ENCODE results near the gene TCERG1L. TPM values are rescaled to one million over a fixed set of nuclear protein-coding genes. Genes with fewer than 3 reads are reported as not detected.

TCERG1L gene
- polyA plus RNA-seq, 1 experiment: not detected

DNA sequence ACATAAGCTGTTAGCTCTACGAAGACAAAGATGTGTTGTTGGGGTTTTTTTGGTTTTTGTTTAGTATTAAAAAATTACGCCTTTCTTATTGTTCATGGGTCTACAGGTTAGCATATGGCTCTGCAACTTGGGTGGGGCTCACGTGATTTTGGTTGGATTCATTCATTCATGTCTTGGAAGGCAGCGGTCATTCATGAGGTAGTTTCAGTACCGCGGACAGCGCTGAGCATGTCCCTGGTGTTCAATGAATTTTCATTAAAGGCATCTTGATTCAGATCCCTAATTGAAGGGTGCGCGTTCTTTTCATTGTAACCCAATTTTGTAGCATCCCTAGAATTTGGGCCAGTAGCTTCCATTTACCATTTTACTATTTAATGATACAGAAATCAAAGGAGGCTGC, 42.9 kb upstream of the TCERG1L start:
- CTCF ChIA-PET: no interaction called here
- POLR2A ChIA-PET: no interaction called here
- Histone ChIP-seq H3K36me3 (ENCODE audit: control insufficient read depth, insufficient read depth, low read length) (no peaks in the 10 kb centered on the region), H3K4me3 (ENCODE audit: low read depth, low read length) (no peak overlapping the region), H3K27me3 (ENCODE audit: control insufficient read depth, insufficient read depth, low read length) (no peaks in the 10 kb centered on the region)
- no peak for DNase-seq (ENCODE audit: low read depth)
- TF ChIP-seq, protein P1, sequence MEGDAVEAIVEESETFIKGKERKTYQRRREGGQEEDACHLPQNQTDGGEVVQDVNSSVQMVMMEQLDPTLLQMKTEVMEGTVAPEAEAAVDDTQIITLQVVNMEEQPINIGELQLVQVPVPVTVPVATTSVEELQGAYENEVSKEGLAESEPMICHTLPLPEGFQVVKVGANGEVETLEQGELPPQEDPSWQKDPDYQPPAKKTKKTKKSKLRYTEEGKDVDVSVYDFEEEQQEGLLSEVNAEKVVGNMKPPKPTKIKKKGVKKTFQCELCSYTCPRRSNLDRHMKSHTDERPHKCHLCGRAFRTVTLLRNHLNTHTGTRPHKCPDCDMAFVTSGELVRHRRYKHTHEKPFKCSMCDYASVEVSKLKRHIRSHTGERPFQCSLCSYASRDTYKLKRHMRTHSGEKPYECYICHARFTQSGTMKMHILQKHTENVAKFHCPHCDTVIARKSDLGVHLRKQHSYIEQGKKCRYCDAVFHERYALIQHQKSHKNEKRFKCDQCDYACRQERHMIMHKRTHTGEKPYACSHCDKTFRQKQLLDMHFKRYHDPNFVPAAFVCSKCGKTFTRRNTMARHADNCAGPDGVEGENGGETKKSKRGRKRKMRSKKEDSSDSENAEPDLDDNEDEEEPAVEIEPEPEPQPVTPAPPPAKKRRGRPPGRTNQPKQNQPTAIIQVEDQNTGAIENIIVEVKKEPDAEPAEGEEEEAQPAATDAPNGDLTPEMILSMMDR (IDR thresholded peaks at IDR 0.05; ENCODE audit: insufficient read depth, low read depth, low read length): no peak

DNA sequence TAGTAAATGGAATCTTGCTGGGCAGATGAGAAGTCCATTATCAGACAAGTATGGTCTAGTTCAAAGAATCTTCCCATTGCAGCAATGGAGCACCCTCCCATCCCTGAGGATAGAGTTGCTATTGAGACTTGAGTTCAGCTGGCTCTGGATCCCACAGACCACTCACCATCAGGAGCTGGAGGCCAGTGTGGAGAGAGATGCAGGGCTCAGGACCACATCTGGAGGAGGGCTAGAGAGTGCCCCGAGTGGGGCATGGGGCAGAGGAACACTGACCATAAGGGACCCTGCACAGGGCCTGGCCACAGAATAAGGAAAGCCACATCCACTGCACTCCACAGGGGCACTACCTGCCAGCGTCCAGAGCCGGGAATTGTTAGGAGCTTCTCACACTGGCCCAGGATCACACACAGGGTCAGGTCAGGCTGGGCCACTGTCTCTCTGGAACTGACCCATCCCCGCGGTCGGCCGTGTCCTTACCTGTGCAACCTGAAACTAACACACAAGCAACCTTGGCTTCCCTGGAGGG, 41.3 kb upstream of the TCERG1L start:
- ChIA-PET POLR2A (no interaction called here), CTCF (no interaction called here)
- H3K27me3 ChIP-seq (ENCODE audit: control insufficient read depth, insufficient read depth, low read length): no peaks in the 10 kb centered on the region
- H3K4me3 ChIP-seq (ENCODE audit: low read depth, low read length): no peak overlapping the region
- no peak for DNase-seq (ENCODE audit: low read depth)
- TF ChIP-seq, protein P1 (IDR thresholded peaks at IDR 0.05; ENCODE audit: insufficient read depth, low read depth, low read length): no peak
- H3K36me3 ChIP-seq (ENCODE audit: control insufficient read depth, insufficient read depth, low read length): no peaks in the 10 kb centered on the region

DNA sequence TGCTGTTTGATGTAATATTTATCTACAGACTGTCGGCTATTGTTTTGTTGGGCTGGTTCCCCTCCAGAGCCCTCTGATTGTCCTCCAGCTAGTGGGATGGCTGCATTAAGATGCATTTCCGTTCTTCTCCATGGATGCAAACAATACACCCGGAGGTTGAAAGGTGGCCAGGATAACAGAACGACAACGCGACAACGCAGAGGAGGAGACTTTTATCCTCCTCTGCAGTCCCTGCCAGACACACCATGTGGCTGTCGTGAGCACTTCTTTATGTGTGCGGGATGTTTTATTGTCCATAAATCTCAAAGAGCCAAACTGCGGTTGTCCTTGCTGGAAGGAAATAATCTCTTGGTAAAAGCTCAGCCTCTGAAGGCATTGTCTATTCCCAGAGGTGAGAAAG, 39.1 kb upstream of the TCERG1L start:
- TF ChIP-seq, protein P1 (IDR thresholded peaks at IDR 0.05; ENCODE audit: insufficient read depth, low read depth, low read length): no peak
- Histone ChIP-seq H3K27me3 (ENCODE audit: control insufficient read depth, insufficient read depth, low read length) (no peaks in the 10 kb centered on the region), H3K36me3 (ENCODE audit: control insufficient read depth, insufficient read depth, low read length) (no peaks in the 10 kb centered on the region), H3K4me3 (ENCODE audit: low read depth, low read length) (no peak overlapping the region)
- ChIA-PET POLR2A (no interaction called here), CTCF (no interaction called here)
- no peak for DNase-seq (ENCODE audit: low read depth)

DNA sequence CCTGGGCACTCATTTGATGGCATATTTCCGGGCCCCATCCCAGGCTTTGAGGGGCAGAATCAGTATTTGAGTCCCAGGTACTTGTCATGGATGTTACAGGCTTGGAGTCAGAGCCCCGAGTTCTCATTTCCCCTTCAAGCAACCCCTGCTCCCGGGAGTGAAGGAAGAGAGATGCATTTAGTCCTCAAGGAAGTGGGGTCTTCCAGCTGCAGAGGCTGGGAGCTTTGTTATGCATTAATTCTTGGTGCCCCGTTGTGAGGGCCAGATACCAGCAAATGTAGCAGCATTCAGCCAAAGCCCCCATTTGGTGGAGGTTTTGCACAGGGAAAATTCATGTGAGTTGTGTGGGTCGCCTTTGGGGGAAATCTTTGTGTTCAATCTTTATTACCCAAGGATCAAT, 38.7 kb upstream of the TCERG1L start:
- Histone ChIP-seq H3K4me3 (ENCODE audit: low read depth, low read length) (no peak overlapping the region), H3K27me3 (ENCODE audit: control insufficient read depth, insufficient read depth, low read length) (no peaks in the 10 kb centered on the region), H3K36me3 (ENCODE audit: control insufficient read depth, insufficient read depth, low read length) (no peaks in the 10 kb centered on the region)
- POLR2A ChIA-PET: no interaction called here
- TF ChIP-seq, protein P1 (IDR thresholded peaks at IDR 0.05; ENCODE audit: insufficient read depth, low read depth, low read length): no peak
- CTCF ChIA-PET: no interaction called here
- no peak for DNase-seq (ENCODE audit: low read depth)

DNA sequence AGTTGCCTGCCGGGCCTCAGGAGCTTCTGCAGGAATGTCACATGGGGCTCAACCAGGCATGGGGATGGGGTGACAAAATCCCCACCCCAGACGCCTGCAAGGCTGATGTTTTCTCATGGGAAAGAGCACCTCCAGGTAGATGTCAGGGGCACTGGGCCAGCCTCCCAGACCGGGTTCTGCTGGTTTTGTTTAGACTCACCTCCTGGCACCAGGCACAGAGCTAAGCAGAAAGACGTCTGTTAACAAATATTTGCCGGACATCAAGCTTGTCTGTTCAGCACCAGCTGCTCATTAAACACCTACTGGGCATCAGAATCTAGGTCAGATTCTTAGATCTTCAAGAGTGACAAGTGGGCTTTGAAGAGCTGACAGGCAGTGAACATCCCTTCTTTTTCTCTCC, 34.9 kb upstream of the TCERG1L start:
- Histone ChIP-seq H3K27me3 (ENCODE audit: control insufficient read depth, insufficient read depth, low read length) (no peaks in the 10 kb centered on the region), H3K4me3 (ENCODE audit: low read depth, low read length) (no peak overlapping the region), H3K36me3 (ENCODE audit: control insufficient read depth, insufficient read depth, low read length) (no peaks in the 10 kb centered on the region)
- ChIA-PET CTCF (no interaction called here), POLR2A (no interaction called here)
- TF ChIP-seq, protein P1 (IDR thresholded peaks at IDR 0.05; ENCODE audit: insufficient read depth, low read depth, low read length): no peak
- no peak for DNase-seq (ENCODE audit: low read depth)

Measured in BJ (cell line).